ENCODE measurements around the gene STX16.

The STX16 gene

DNA sequence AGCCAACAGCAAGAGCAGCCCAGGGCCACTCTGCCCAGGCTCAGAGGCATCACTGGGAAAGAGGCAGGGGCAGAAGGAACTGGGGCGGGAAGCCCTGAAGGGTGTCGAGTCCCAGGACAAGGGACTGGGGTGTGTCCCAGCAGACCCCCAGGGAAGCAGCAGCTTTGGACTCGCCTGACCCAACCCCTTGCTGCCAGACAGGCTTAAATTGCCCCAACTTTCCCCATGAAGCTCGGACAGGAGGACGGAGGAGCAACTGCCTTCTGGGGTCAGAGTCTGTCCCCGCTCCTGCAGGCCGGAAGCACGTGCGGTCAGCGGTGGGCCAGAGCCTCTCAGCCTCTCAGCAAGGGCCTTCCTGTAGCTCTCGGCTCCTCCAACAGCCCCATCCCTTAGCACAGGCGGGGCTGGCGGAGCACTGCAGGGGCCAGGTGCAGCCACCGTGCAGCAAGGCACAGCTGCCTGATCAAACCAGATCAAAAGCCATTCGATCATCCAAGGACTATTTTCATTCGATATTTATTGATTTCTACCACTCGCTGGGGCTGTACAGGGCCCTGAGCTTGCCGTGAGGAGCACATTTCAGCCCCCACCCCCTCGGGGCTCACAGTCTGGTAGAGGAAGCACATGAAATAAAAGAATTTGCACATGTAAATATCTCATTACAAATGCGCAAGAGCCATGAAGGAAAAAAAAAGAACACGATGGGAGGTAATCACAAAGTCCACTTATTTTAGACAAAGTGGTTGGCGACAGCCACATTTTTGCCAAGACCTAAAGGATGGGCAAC lies 31.8 kb upstream of the STX16 start:
- no peak for DNase-seq (ENCODE audit: low read depth)

DNA sequence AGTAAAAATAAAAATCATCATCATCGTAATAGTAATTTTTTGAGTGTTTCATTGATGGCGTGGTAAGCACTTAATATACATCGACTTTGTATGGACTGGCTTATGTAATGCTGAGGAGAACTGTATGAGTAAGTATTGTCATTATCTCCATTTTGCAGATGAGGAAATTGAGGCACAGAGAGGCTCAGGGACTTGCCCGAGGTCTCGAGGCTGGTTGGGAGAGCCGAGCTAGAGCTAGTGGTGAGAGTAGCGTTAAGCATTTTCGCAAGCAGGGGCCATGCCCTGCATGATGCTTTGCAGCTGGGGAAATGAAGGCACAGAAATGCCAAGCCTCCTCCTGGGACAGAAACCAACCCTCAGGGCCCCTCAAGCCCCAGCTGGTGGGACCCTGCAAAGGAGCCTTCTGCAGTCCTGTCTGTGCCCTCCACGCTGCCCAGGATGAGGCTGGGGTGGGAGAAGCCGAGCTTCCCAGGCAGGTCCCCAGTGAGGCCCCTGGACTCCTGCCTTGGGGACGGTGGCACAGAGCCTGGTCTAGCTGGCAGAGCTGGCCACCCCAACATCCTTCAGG lies 31.1 kb upstream of the STX16 start:
- DNase-seq (ENCODE audit: low read depth), result no peak

DNA sequence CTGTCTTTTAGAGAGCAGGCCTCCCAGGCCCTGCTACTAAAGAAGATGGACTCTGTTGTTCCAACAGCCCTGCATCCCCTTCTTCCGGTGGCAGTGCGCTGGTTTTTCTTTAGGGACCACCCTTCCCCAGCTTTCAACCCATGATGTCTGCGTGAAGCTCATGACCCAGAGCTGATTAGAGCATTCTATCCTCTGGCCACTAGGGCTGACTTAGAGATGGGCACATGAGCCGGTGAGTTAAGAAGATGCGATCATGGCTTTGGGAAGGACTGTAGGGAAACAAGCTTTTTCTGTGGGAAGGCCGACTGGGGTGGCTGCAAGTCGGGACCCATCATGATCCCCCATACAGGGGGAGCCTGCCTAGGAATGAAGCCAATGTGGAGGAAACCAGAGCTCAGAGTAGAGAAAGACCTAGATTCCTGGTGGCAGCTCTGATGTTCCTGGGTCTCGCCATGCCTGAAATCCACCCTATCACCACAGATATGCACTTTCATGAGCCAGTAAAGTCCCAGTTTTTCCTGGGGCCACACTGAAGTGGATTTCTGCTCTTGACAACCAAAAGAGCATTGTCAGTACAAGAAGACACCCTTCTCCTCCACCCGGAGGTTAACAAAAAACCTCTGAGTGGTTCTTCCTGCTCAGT lies 29.1 kb upstream of the STX16 start:
- no peak for DNase-seq (ENCODE audit: low read depth)

- no peak for DNase-seq (ENCODE audit: low read depth)
Observed at GRCh38 chr20:58622671-58623578, 28.2 kb upstream of the STX16 start.

- no peak for DNase-seq (ENCODE audit: low read depth)
Observed at GRCh38 chr20:58623579-58624473, 27.3 kb upstream of the STX16 start.

- no peak for DNase-seq (ENCODE audit: low read depth)
Observed at GRCh38 chr20:58624687-58625086, 26.4 kb upstream of the STX16 start.

DNA sequence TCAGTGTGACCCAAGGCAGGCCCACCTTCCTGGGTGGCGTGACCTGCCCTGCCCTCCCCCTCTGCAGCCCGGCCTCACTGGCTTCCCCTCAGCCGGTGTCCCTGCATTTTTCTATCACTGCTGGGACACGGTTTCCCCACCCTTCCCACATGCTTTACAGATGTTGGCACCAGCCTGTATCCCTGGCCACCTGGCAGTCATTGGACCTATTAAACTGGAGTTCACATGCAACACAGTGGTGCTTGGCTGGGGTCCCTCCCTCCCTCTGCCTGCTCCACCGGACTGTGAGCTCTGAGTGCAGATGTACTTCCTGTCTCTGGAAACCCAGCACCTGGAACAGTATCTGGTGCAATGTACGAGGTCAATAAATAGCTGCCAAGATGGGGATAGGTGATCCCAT lies 25.5 kb upstream of the STX16 start:
- no peak for DNase-seq (ENCODE audit: low read depth)

GRCh38 chr20:58626051-58626450 lies 25.0 kb upstream of the STX16 start:
- no peak for DNase-seq (ENCODE audit: low read depth)

DNA sequence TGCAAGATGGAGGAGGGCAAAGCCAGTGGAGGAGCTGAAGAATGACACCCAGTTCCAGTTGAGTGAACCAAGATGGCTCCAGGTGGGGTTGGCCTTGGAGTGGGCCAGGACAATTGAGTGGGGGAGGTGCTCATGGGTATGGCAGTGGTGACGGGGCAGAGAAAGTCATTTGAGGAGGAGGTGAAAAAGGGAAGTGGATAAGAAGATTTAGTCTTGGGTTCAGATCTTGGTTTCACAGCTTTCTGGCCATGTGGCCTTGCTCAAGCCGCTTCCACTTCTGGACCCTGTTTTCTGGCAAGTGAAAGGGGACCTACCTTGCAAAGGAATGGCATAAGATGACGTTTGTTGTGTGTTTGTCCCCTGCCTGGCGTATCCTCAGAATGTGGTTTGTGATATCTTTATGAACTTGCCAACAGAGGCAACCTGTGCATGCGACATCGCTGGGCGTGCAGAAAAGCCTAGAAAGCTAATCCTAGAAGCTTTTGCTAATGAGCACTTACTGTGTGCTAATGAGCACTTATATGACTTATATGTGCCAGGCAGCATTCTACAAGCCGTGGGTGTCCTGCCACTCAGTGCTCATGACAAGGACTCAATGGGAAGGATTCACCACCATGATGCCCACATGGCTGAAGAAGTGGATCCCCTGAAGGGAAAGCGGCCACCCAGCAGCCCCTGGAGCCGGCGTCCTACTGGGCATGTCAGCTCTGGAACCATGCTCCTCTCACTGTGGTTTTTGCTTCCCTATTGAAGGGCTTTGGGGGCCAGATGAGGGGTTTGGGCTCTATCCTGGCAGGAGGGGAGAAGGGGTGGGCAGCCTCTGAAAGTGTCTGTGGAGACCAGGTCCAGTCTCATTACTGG lies 23.6 kb upstream of the STX16 start:
- DNase-seq (ENCODE audit: low read depth), result no peak

- DNase-seq (ENCODE audit: low read depth), result no peak
Observed at GRCh38 chr20:58628491-58629214, 22.4 kb upstream of the STX16 start.

GRCh38 chr20:58629215-58629580 lies 21.9 kb upstream of the STX16 start:
- no peak for DNase-seq (ENCODE audit: low read depth)

- no peak for DNase-seq (ENCODE audit: low read depth)
Observed at GRCh38 chr20:58630063-58630462, 21.0 kb upstream of the STX16 start.

- no peak for DNase-seq (ENCODE audit: low read depth)
Observed at GRCh38 chr20:58633161-58634053, 17.7 kb upstream of the STX16 start.

- no peak for DNase-seq (ENCODE audit: low read depth)
Observed at GRCh38 chr20:58634059-58634458, 17.0 kb upstream of the STX16 start.

- DNase-seq (ENCODE audit: low read depth), result no peak
Observed at GRCh38 chr20:58634521-58635278, 16.4 kb upstream of the STX16 start.

DNA sequence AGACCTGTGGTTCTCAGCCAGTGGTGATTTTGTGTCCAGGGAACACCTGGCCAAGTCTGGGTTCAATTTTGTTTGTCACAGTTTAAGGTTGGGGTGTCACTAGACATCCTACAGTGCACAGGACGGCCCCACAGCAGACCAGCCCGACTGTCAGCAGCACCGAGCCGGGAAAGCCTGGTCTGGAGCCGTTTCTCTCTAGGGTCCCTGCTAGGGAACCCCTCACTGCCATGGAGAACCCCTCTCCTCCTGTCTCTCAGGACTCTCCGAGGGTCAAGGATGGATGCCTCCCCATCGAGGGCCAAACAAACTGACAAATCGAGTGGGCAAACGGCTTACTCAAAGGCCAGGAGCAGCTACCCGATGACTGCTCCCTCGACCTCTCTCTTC lies 15.8 kb upstream of the STX16 start:
- DNase-seq (ENCODE audit: low read depth), result no peak

- no peak for DNase-seq (ENCODE audit: low read depth)
Observed at GRCh38 chr20:58636396-58636982, 14.6 kb upstream of the STX16 start.

GRCh38 chr20:58636983-58637421 lies 14.1 kb upstream of the STX16 start:
- DNase-seq (ENCODE audit: low read depth), result no peak

All from activated gamma-delta T cell treated with anti-CD3 and anti-CD28 coated beads, Interleukin-2, amount 50 U/mL, for 16 hours (primary cell).